HepG2 (cell line): Measurements from ENCODE around the gene PIGV. TPM values are rescaled to one million over a fixed set of nuclear protein-coding genes. Genes with fewer than 3 reads are reported as not detected.

ENCODE experiments used
- AKAP8 ChIP-seq: sonication (generic); formaldehyde crosslinking; IDR thresholded peaks from 2 replicates; pipeline ENCODE4 v1.5.1; 2020; ENCODE audit warnings: mild to moderate bottlenecking, missing genetic modification reagents
- MTF2 ChIP-seq: sonication (generic); formaldehyde crosslinking; IDR thresholded peaks from 2 replicates; pipeline ENCODE4 v1.5.0; 2020; ENCODE audit warnings: missing genetic modification reagents, borderline replicate concordance
- RORA ChIP-seq: sonication (generic); formaldehyde crosslinking; IDR thresholded peaks from 2 replicates; pipeline ENCODE4 v1.5.0; 2020; ENCODE audit warnings: mild to moderate bottlenecking, missing genetic modification reagents, moderate library complexity
- SRSF1 ChIP-seq: fragments of 200-400 bp; formaldehyde crosslinking; optimal IDR thresholded peaks from 2 replicates; pipeline ENCODE3; 2017; ENCODE audit warnings: mild to moderate bottlenecking, low read depth, low read length, moderate library complexity
- THYN1 ChIP-seq: sonication (generic); formaldehyde crosslinking; IDR thresholded peaks from 2 replicates; pipeline ENCODE4 v1.8.1; 2023; ENCODE audit warnings: low read depth, mild to moderate bottlenecking, moderate library complexity, missing genetic modification reagents, borderline replicate concordance
- ZNF263 ChIP-seq: sonication (generic); formaldehyde crosslinking; IDR thresholded peaks from 2 replicates; pipeline ENCODE4 v1.4.0; 2020; ENCODE audit warnings: missing genetic modification reagents
- ZNF280D ChIP-seq: sonication (generic); formaldehyde crosslinking; IDR thresholded peaks from 2 replicates; pipeline ENCODE4 v1.5.1; 2020; ENCODE audit warnings: mild to moderate bottlenecking, missing genetic modification reagents
- ZNF569 ChIP-seq: sonication (generic); formaldehyde crosslinking; IDR thresholded peaks from 2 replicates; pipeline ENCODE4 v1.5.0; 2020; ENCODE audit warnings: mild to moderate bottlenecking, missing genetic modification reagents, moderate library complexity, borderline replicate concordance
- ZNF878 ChIP-seq: sonication (generic); formaldehyde crosslinking; IDR thresholded peaks from 2 replicates; pipeline ENCODE4 v1.8.1; 2023; ENCODE audit warnings: mild to moderate bottlenecking, missing genetic modification reagents, moderate library complexity
- polyA plus RNA-seq, 8 experiments: library from polyadenylated mRNA; depleted of rRNA in 3 of 8; stranded (reverse) in 7 of 8; unstranded in 1 of 8; fragments of >200 nt; fragmentation: Illumina TruSeq in 4 of 8; extraction: Trizol in 4 of 8; gene quantifications; 2 replicates each; pipeline versions ENCODE4 v1.2.1 to v1.2.3, GENCODE V29; 2011 to 2016; ENCODE audit warnings: low read depth in 4 of 8, missing spikeins in 1 of 8, mixed read lengths in 1 of 8; ENCODE audit not compliant: insufficient read depth in 1 of 8
- total RNA-seq, 5 experiments: library from RNA; depleted of rRNA; stranded (reverse); fragments of >200 nt; fragmentation: Illumina TruSeq; extraction: Trizol; gene quantifications; 2 replicates each; pipeline ENCODE4 v1.2.3, GENCODE V29; 2016; ENCODE audit warnings: low read depth in 1 of 5
- TF ChIP-seq, protein P1 (sequence below): sonication (generic); formaldehyde crosslinking; IDR thresholded peaks from 2 replicates; pipeline ENCODE4 v1.8.0; 2022; ENCODE audit warnings: mild to moderate bottlenecking, missing genetic modification reagents; ENCODE audit not compliant: insufficient replicate concordance
- TF ChIP-seq, protein P2 (sequence below): sonication (generic); formaldehyde crosslinking; IDR thresholded peaks from 2 replicates; pipeline ENCODE4 v1.4.0; 2020; ENCODE audit warnings: missing genetic modification reagents
- TF ChIP-seq, protein P3 (sequence below): sonication (generic); formaldehyde crosslinking; IDR thresholded peaks from 2 replicates; pipeline ENCODE4 v1.5.0; 2020; ENCODE audit warnings: missing genetic modification reagents
- TF ChIP-seq, protein P4 (sequence below), 2 experiments: sonication (generic) in 1 of 2; formaldehyde crosslinking in 1 of 2; IDR thresholded peaks; 2 replicates each; pipeline versions ENCODE4 v1.6.1 to v1.9.0; 2014 to 2022; ENCODE audit warnings: antibody characterized with exemption in 1 of 2, borderline replicate concordance in 1 of 2, inconsistent platforms in 1 of 2, low read depth in 1 of 2, missing genetic modification reagents in 1 of 2

Gene PIGV
- total and polyA plus RNA-seq, 2 of the 13 experiments (the other 11 are each of a cell fraction or from before 2014, with no cell fraction given), result 13.5 to 22.7 TPM

GRCh38 chr1:26838474-26839338 is 51.0 kb downstream of the PIGV start (continued):
- TF ChIP-seq MTF2 (no peak), SRSF1 (no peak), ZNF878 (CRISPR knock-in tag) (no peak), RORA (CRISPR knock-in tag) (no peak), AKAP8 (no peak), ZNF280D (CRISPR knock-in tag) (no peak), ZNF569 (CRISPR knock-in tag) (no peak), THYN1 (CRISPR knock-in tag) (no peak), ZNF263 (CRISPR knock-in tag) (0 out of 2 replicates have a peak, but pooled peaks have one; percentile 16)
- TF ChIP-seq, protein P1, sequence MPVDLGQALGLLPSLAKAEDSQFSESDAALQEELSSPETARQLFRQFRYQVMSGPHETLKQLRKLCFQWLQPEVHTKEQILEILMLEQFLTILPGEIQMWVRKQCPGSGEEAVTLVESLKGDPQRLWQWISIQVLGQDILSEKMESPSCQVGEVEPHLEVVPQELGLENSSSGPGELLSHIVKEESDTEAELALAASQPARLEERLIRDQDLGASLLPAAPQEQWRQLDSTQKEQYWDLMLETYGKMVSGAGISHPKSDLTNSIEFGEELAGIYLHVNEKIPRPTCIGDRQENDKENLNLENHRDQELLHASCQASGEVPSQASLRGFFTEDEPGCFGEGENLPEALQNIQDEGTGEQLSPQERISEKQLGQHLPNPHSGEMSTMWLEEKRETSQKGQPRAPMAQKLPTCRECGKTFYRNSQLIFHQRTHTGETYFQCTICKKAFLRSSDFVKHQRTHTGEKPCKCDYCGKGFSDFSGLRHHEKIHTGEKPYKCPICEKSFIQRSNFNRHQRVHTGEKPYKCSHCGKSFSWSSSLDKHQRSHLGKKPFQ (CRISPR knock-in tag), result no peak
- TF ChIP-seq, protein P2, sequence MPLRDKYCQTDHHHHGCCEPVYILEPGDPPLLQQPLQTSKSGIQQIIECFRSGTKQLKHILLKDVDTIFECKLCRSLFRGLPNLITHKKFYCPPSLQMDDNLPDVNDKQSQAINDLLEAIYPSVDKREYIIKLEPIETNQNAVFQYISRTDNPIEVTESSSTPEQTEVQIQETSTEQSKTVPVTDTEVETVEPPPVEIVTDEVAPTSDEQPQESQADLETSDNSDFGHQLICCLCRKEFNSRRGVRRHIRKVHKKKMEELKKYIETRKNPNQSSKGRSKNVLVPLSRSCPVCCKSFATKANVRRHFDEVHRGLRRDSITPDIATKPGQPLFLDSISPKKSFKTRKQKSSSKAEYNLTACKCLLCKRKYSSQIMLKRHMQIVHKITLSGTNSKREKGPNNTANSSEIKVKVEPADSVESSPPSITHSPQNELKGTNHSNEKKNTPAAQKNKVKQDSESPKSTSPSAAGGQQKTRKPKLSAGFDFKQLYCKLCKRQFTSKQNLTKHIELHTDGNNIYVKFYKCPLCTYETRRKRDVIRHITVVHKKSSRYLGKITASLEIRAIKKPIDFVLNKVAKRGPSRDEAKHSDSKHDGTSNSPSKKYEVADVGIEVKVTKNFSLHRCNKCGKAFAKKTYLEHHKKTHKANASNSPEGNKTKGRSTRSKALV, result no peak
- TF ChIP-seq, protein P3, sequence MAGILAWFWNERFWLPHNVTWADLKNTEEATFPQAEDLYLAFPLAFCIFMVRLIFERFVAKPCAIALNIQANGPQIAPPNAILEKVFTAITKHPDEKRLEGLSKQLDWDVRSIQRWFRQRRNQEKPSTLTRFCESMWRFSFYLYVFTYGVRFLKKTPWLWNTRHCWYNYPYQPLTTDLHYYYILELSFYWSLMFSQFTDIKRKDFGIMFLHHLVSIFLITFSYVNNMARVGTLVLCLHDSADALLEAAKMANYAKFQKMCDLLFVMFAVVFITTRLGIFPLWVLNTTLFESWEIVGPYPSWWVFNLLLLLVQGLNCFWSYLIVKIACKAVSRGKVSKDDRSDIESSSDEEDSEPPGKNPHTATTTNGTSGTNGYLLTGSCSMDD (CRISPR knock-in tag), result no peak
- TF ChIP-seq, protein P4, sequence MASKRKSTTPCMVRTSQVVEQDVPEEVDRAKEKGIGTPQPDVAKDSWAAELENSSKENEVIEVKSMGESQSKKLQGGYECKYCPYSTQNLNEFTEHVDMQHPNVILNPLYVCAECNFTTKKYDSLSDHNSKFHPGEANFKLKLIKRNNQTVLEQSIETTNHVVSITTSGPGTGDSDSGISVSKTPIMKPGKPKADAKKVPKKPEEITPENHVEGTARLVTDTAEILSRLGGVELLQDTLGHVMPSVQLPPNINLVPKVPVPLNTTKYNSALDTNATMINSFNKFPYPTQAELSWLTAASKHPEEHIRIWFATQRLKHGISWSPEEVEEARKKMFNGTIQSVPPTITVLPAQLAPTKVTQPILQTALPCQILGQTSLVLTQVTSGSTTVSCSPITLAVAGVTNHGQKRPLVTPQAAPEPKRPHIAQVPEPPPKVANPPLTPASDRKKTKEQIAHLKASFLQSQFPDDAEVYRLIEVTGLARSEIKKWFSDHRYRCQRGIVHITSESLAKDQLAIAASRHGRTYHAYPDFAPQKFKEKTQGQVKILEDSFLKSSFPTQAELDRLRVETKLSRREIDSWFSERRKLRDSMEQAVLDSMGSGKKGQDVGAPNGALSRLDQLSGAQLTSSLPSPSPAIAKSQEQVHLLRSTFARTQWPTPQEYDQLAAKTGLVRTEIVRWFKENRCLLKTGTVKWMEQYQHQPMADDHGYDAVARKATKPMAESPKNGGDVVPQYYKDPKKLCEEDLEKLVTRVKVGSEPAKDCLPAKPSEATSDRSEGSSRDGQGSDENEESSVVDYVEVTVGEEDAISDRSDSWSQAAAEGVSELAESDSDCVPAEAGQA (IDR thresholded peaks at IDR 0.05; ENCODE audit: low read depth), result no peak
- TF ChIP-seq, protein P4 (CRISPR knock-in tag; IDR thresholded peaks at IDR 0.05; ENCODE audit: borderline replicate concordance), result no peak
